DOHH2 (cell line): ENCODE results near the gene ABR.

ENCODE experiments used
- CTCF ChIP-seq: fragments of 200-600 bp; sonication (generic); IDR thresholded peaks from one replicate; pipeline ENCODE4 v1.5.1; 2014; ENCODE audit warnings: antibody characterized with exemption, mild to moderate bottlenecking, low read depth, low read length; ENCODE audit not compliant: poor library complexity, severe bottlenecking
- EZH2phosphoT487 ChIP-seq: fragments of 200-600 bp; sonication (generic); IDR thresholded peaks from 2 replicates; pipeline ENCODE4 v1.6.1; 2017; ENCODE audit warnings: borderline replicate concordance, mild to moderate bottlenecking, antibody characterized with exemption, low read length, moderate library complexity, mixed read lengths

- TF ChIP-seq CTCF (no peak), EZH2phosphoT487 (no peak)
These were observed 101.6 kb downstream of the ABR start for GRCh38 chr17:1077986-1078711.
